HT1080 (cell line): ENCODE data around the gene RBMS3. TPM values are rescaled to one million over a fixed set of nuclear protein-coding genes. Genes with fewer than 3 reads are reported as not detected.

Source experiments
- DNase-seq: peaks from one replicate; pipeline ENCODE4 v3.0.0-alpha.2; 2015; ENCODE audit warnings: low read depth
- total RNA-seq: library from RNA; depleted of rRNA; stranded (reverse); fragments of >200 nt; shearing (Covaris generic); gene quantifications from 2 replicates; pipeline ENCODE4 v1.2.3, GENCODE V29; 2014

The RBMS3 gene
- total RNA-seq, 1 experiment from 2014 or later, result 19.6 TPM

- no peak for DNase-seq
Measured at GRCh38 chr3:29711255-29711771, 430.4 kb downstream of the RBMS3 start.

GRCh38 chr3:29716213-29716612 is 435.3 kb downstream of the RBMS3 start:
- DNase-seq, result no peak

GRCh38 chr3:29718661-29719065 is 437.8 kb downstream of the RBMS3 start:
- DNase-seq, result no peak

GRCh38 chr3:29720665-29721064 is 439.8 kb downstream of the RBMS3 start:
- no peak for DNase-seq

GRCh38 chr3:29721789-29722188 is 440.9 kb downstream of the RBMS3 start:
- no peak for DNase-seq

GRCh38 chr3:29731050-29731449 is 450.2 kb downstream of the RBMS3 start:
- no peak for DNase-seq

- DNase-seq, result no peak
Measured at GRCh38 chr3:29741231-29741630, 460.4 kb downstream of the RBMS3 start.

GRCh38 chr3:29745232-29745870 is 464.5 kb downstream of the RBMS3 start:
- no peak for DNase-seq

GRCh38 chr3:29746163-29746760 is 465.4 kb downstream of the RBMS3 start:
- no peak for DNase-seq

- DNase-seq, result no peak
Measured at GRCh38 chr3:29747991-29748390, 467.1 kb downstream of the RBMS3 start.

GRCh38 chr3:29751647-29752314 is 470.9 kb downstream of the RBMS3 start:
- DNase-seq, result no peak

- no peak for DNase-seq
Measured at GRCh38 chr3:29754346-29754745, 473.5 kb downstream of the RBMS3 start.

- no peak for DNase-seq
Measured at GRCh38 chr3:29755416-29755815, 474.5 kb downstream of the RBMS3 start.

GRCh38 chr3:29757054-29757777 is 476.3 kb downstream of the RBMS3 start:
- peak; percentile 64 for DNase-seq

- DNase-seq, result no peak
Measured at GRCh38 chr3:29758108-29758433, 477.2 kb downstream of the RBMS3 start.

GRCh38 chr3:29758434-29759322 is 477.8 kb downstream of the RBMS3 start:
- DNase-seq, result peak; percentile 69

- peak; percentile 13 for DNase-seq
Measured at GRCh38 chr3:29759411-29760225, 478.7 kb downstream of the RBMS3 start.

GRCh38 chr3:29760226-29760685 is 479.4 kb downstream of the RBMS3 start:
- no peak for DNase-seq

GRCh38 chr3:29761517-29761916 is 480.6 kb downstream of the RBMS3 start:
- DNase-seq, result no peak

- DNase-seq, result no peak
Measured at GRCh38 chr3:29763115-29763514, 482.2 kb downstream of the RBMS3 start.
